Right lung (tissue), 10 donors: Measurements from ENCODE around the gene FOXJ3. TPM values are rescaled to one million over a fixed set of nuclear protein-coding genes. Genes with fewer than 3 reads are reported as not detected.

ENCODE experiments used
- DNase-seq, 2 donors: peaks; one replicate each; pipeline ENCODE4 v3.0.0-alpha.2; 2013
- long read RNA-seq, 8 donors: transcript quantifications; one replicate each; lab custom pipeline, GENCODE V29; 2026
- polyA plus RNA-seq, 5 donors: library from polyadenylated mRNA; unstranded; fragments of 120-200 nt; gene quantifications; one replicate each; pipeline versions ENCODE4 v1.2.1 to v1.2.3, GENCODE V29; 2013; ENCODE audit warnings: inconsistent platforms in 1 of 5, low replicate concordance in 1 of 5; ENCODE audit not compliant: insufficient read length in 5 of 5, insufficient read depth in 1 of 5

FOXJ3 gene
- 10 to 100 TPM; 45.0 to 69.4 (median 54.6) TPM for polyA plus RNA-seq
- long read RNA-seq, donor 1, full-length matches to known transcripts, result 11 of 41 reads
- long read RNA-seq, donor 1, partial matches to known transcripts, result 30 of 41 reads
- long read RNA-seq, donor 1, other reads (novel, unspliced or antisense), result 0 of 41 reads
- long read RNA-seq, donor 2, full-length matches to known transcripts, result 2 of 2 reads
- long read RNA-seq, donor 2, partial matches to known transcripts, result 0 of 2 reads
- long read RNA-seq, donor 2, other reads (novel, unspliced or antisense), result 0 of 2 reads
- long read RNA-seq, donor 3, full-length matches to known transcripts, result 6 of 12 reads
- long read RNA-seq, donor 3, partial matches to known transcripts, result 6 of 12 reads
- long read RNA-seq, donor 3, other reads (novel, unspliced or antisense), result 0 of 12 reads
- long read RNA-seq, donor 4, full-length matches to known transcripts, result 5 of 28 reads
- long read RNA-seq, donor 4, partial matches to known transcripts, result 23 of 28 reads
- long read RNA-seq, donor 4, other reads (novel, unspliced or antisense), result 0 of 28 reads
- long read RNA-seq, donor 5, full-length matches to known transcripts, result 9 of 34 reads
- long read RNA-seq, donor 5, partial matches to known transcripts, result 25 of 34 reads
- long read RNA-seq, donor 5, other reads (novel, unspliced or antisense), result 0 of 34 reads
- long read RNA-seq, donor 6, full-length matches to known transcripts, result 11 of 41 reads
- long read RNA-seq, donor 6, partial matches to known transcripts, result 30 of 41 reads
- long read RNA-seq, donor 6, other reads (novel, unspliced or antisense), result 0 of 41 reads
- long read RNA-seq, donor 7, partial matches to known transcripts, result 83 of 163 reads
- long read RNA-seq, donor 7, other reads (novel, unspliced or antisense), result 76 of 163 reads
- long read RNA-seq, donor 8, transcript FOXJ3-207 (8 exons, 1,326 nt), result major isoform, 5 of 10 reads
- long read RNA-seq, donor 8, partial matches to known transcripts, result 5 of 10 reads
- long read RNA-seq, donor 8, other reads (novel, unspliced or antisense), result 0 of 10 reads

- peak; percentile 96 to 97 for DNase-seq
These were observed at the start of gene FOXJ3 for GRCh38 chr1:42335050-42335808. Gene FOXJ3, minus strand, starts transcription at chr1:42335235. Its CDS starts 24,142 bp downstream, at chr1:42311093.

GRCh38 chr1:42381280-42381673 is 46.2 kb upstream of the FOXJ3 start:
- DNase-seq, result no peak

GRCh38 chr1:42380586-42381279 is 45.7 kb upstream of the FOXJ3 start, which contains the start of gene RIMKLA:
Gene RIMKLA, plus strand, starts transcription at chr1:42380792. Its CDS starts 143 bp downstream, at chr1:42380935.
- DNase-seq, result peak in 1 of 2 donors; percentile 26

GRCh38 chr1:42379794-42380585 is 45.0 kb upstream of the FOXJ3 start:
- no peak for DNase-seq

GRCh38 chr1:42372796-42373195 is 37.8 kb upstream of the FOXJ3 start:
- no peak for DNase-seq

- DNase-seq, result no peak
These were observed 36.0 kb upstream of the FOXJ3 start for GRCh38 chr1:42370876-42371549.

- DNase-seq, result no peak
These were observed 34.4 kb upstream of the FOXJ3 start for GRCh38 chr1:42369471-42369870.

- DNase-seq, result no peak
These were observed 33.2 kb upstream of the FOXJ3 start for GRCh38 chr1:42368096-42368795.

GRCh38 chr1:42365118-42365517 is 30.1 kb upstream of the FOXJ3 start:
- DNase-seq, result no peak

- DNase-seq, result no peak
These were observed 29.5 kb upstream of the FOXJ3 start for GRCh38 chr1:42364542-42364941.

GRCh38 chr1:42364089-42364488 is 29.1 kb upstream of the FOXJ3 start:
- no peak for DNase-seq

GRCh38 chr1:42359466-42359865 is 24.4 kb upstream of the FOXJ3 start:
- no peak for DNase-seq

- no peak for DNase-seq
These were observed 23.8 kb upstream of the FOXJ3 start for GRCh38 chr1:42358791-42359190.

- DNase-seq, result no peak
These were observed 15.1 kb upstream of the FOXJ3 start for GRCh38 chr1:42350086-42350485.

- DNase-seq, result no peak
These were observed 13.5 kb upstream of the FOXJ3 start for GRCh38 chr1:42348498-42348897.

- DNase-seq, result no peak
These were observed 8.0 kb upstream of the FOXJ3 start for GRCh38 chr1:42343049-42343448.

GRCh38 chr1:42340901-42341300 is 5.9 kb upstream of the FOXJ3 start:
- no peak for DNase-seq

- DNase-seq, result no peak
These were observed 5.1 kb upstream of the FOXJ3 start for GRCh38 chr1:42340093-42340492.

- no peak for DNase-seq
These were observed 1.9 kb upstream of the FOXJ3 start for GRCh38 chr1:42336978-42337377.
